HEK293 (cell line): ENCODE results near the gene ZKSCAN5.

ENCODE experiments used
- TCF7L2 ChIP-seq: IDR thresholded peaks from 2 replicates; pipeline ENCODE4 v1.6.1; 2011; ENCODE audit warnings: low read depth, mild to moderate bottlenecking, inconsistent platforms, low read length, moderate library complexity, borderline replicate concordance
- YY1 ChIP-seq: fragments of 450-650 bp; formaldehyde crosslinking; IDR thresholded peaks from 2 replicates; pipeline ENCODE4 v1.5.1; 2018; ENCODE audit warnings: missing biosample characterization, missing genetic modification characterization
- ZBTB1 ChIP-seq: fragments of 450-650 bp; formaldehyde crosslinking; IDR thresholded peaks from 2 replicates; pipeline ENCODE4 v1.5.1; 2016; ENCODE audit warnings: missing biosample characterization, missing genetic modification characterization
- ZNF24 ChIP-seq: fragments of 450-650 bp; formaldehyde crosslinking; IDR thresholded peaks from 2 replicates; pipeline ENCODE4 v1.5.1; 2016; ENCODE audit warnings: missing biosample characterization, missing genetic modification characterization
- ZNF324 ChIP-seq: fragments of 450-650 bp; formaldehyde crosslinking; IDR thresholded peaks from 2 replicates; pipeline ENCODE4 v1.5.1; 2016; ENCODE audit warnings: missing biosample characterization, missing genetic modification characterization
- ZNF335 ChIP-seq: fragments of 450-650 bp; formaldehyde crosslinking; conservative IDR thresholded peaks from 2 replicates; pipeline ENCODE4 v1.5.1; 2016; ENCODE audit warnings: missing biosample characterization, missing genetic modification characterization
- ZNF530 ChIP-seq: fragments of 450-650 bp; formaldehyde crosslinking; IDR thresholded peaks from 2 replicates; pipeline ENCODE4 v1.5.1; 2016; ENCODE audit warnings: low read depth, missing biosample characterization, missing genetic modification characterization
- ZNF76 ChIP-seq: fragments of 450-650 bp; formaldehyde crosslinking; IDR thresholded peaks from 2 replicates; pipeline ENCODE4; 2016; ENCODE audit warnings: low read depth, missing biosample characterization, missing genetic modification characterization, borderline replicate concordance
- TF ChIP-seq, protein P1 (sequence below): fragments of 450-650 bp; formaldehyde crosslinking; IDR thresholded peaks from 2 replicates; pipeline ENCODE4 v1.5.1; 2016; ENCODE audit warnings: missing biosample characterization, missing genetic modification characterization
- TF ChIP-seq, protein P2 (sequence below): sonication (generic); formaldehyde crosslinking; IDR thresholded peaks from 2 replicates; pipeline ENCODE4 v1.8.1; 2022; ENCODE audit warnings: mild to moderate bottlenecking, moderate library complexity, missing genetic modification reagents

DNA sequence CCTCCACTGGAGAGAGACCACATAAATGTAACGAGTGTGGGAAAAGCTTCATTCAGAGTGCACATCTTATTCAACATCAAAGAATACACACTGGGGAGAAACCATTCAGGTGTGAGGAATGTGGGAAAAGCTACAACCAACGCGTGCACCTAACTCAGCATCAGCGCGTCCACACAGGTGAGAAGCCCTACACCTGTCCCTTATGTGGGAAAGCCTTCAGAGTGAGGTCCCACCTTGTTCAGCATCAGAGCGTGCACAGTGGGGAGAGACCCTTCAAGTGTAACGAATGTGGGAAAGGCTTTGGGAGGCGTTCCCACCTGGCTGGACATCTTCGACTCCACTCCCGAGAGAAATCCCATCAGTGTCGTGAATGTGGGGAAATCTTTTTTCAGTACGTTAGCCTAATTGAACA, 26.9 kb downstream of the ZKSCAN5 start:
- TF ChIP-seq, protein P1, sequence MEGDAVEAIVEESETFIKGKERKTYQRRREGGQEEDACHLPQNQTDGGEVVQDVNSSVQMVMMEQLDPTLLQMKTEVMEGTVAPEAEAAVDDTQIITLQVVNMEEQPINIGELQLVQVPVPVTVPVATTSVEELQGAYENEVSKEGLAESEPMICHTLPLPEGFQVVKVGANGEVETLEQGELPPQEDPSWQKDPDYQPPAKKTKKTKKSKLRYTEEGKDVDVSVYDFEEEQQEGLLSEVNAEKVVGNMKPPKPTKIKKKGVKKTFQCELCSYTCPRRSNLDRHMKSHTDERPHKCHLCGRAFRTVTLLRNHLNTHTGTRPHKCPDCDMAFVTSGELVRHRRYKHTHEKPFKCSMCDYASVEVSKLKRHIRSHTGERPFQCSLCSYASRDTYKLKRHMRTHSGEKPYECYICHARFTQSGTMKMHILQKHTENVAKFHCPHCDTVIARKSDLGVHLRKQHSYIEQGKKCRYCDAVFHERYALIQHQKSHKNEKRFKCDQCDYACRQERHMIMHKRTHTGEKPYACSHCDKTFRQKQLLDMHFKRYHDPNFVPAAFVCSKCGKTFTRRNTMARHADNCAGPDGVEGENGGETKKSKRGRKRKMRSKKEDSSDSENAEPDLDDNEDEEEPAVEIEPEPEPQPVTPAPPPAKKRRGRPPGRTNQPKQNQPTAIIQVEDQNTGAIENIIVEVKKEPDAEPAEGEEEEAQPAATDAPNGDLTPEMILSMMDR (tag by site-specific recombination), result no peak
- no peak for TF ChIP-seq ZNF76 (tag by site-specific recombination)
- TF ChIP-seq, protein P2, sequence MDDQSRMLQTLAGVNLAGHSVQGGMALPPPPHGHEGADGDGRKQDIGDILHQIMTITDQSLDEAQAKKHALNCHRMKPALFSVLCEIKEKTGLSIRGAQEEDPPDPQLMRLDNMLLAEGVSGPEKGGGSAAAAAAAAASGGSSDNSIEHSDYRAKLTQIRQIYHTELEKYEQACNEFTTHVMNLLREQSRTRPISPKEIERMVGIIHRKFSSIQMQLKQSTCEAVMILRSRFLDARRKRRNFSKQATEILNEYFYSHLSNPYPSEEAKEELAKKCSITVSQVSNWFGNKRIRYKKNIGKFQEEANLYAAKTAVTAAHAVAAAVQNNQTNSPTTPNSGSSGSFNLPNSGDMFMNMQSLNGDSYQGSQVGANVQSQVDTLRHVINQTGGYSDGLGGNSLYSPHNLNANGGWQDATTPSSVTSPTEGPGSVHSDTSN, result no peak
- no peak for TF ChIP-seq ZNF24
- no peak for TF ChIP-seq ZNF335 (tag by site-specific recombination)
- TF ChIP-seq ZBTB1, result no peak
- TF ChIP-seq TCF7L2, result no peak
- TF ChIP-seq YY1 (tag by site-specific recombination), result no peak
- TF ChIP-seq ZNF324, result no peak
- no peak for TF ChIP-seq ZNF530 (tag by site-specific recombination)
